Cardiac muscle cell (in vitro differentiated cells and primary cell): ENCODE data around the gene FAM78B. TPM values are rescaled to one million over a fixed set of nuclear protein-coding genes. Genes with fewer than 3 reads are reported as not detected.
A peak's percentile ranks its signal among the peaks of the same experiment; 100 is the strongest.

Experiments
- DNase-seq, 2 donors: peaks; one replicate each; pipeline versions ENCODE4 v3.0.0 to v3.0.0-alpha.2; 2010 to 2017; ENCODE audit warnings: low read depth in 1 of 2, low spot score in 1 of 2
- H3K27ac ChIP-seq: fragments of 200-600 bp; sonication (generic); 2 replicates; pipeline ENCODE4 v1.5.1; 2016
- H3K27me3 ChIP-seq: fragments of 200-600 bp; sonication (generic); 2 replicates; pipeline ENCODE4 v1.6.0; 2016; ENCODE audit warnings: control low read depth
- H3K36me3 ChIP-seq: fragments of 200-600 bp; sonication (generic); 2 replicates; pipeline ENCODE4 v1.5.1; 2016; ENCODE audit warnings: control low read depth
- H3K4me1 ChIP-seq: fragments of 200-600 bp; sonication (generic); 2 replicates; pipeline ENCODE4 v1.8.1; 2017; ENCODE audit warnings: low read depth, mild to moderate bottlenecking, mixed run types
- H3K4me3 ChIP-seq: fragments of 200-600 bp; sonication (generic); 2 replicates; pipeline ENCODE4 v1.5.1; 2016; ENCODE audit warnings: mild to moderate bottlenecking
- H3K9me3 ChIP-seq: fragments of 200-600 bp; sonication (generic); 2 replicates; pipeline ENCODE4 v1.5.1; 2017; ENCODE audit warnings: low read depth, mild to moderate bottlenecking, control low read depth
- CTCF ChIP-seq: IDR thresholded peaks from 2 replicates; pipeline ENCODE4 v1.5.1; 2012; ENCODE audit warnings: low read depth, mild to moderate bottlenecking, low read length
- polyA plus RNA-seq: library from polyadenylated mRNA; unstranded; fragments of >200 nt; fragmentation: Nextera tagmentation; extraction: Ambion mirVana; gene quantifications from 2 replicates; pipeline ENCODE4 v1.2.1, GENCODE V29; 2016
- total RNA-seq: library from RNA; depleted of rRNA; stranded (reverse); fragments of >200 nt; gene quantifications from 2 replicates; pipeline ENCODE4 v1.2.3, GENCODE V29; 2016

The FAM78B gene
- total and polyA plus RNA-seq, 2 experiments from 2014 or later, result 0.06 to 0.57 TPM

GRCh38 chr1:166084613-166085012 is 82.2 kb downstream of the FAM78B start:
- no peak overlapping the region for H3K27ac ChIP-seq
- H3K36me3 ChIP-seq, result no peaks in the 10 kb centered on the region
- DNase-seq, result no peak
- no peaks in the 10 kb centered on the region for H3K27me3 ChIP-seq
- TF ChIP-seq CTCF, result no peak
- H3K9me3 ChIP-seq, result no peaks in the 10 kb centered on the region
- H3K4me1 ChIP-seq, result no peaks in the 10 kb centered on the region
- no peak overlapping the region for H3K4me3 ChIP-seq

DNA sequence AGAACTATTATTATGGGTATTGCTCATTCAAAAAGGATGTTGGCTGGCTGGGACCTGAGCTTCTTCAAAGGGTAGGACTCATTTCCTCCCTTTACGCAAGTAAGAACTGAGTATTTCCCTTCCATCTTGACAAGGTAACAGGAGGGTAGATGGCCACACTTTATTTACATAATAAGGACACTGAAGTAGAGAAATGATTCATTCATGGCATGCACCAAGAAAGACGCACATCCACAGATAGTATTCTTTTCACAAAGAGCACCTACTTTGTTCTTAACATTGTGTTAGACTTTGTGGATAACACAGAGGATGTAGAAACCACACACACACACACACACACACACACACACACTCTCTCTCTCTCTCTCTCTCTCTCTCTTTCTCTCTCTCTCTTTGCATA is 82.9 kb downstream of the FAM78B start:
- Histone ChIP-seq H3K27me3 (no peaks in the 10 kb centered on the region), H3K4me3 (no peak overlapping the region), H3K4me1 (no peaks in the 10 kb centered on the region), H3K27ac (no peak overlapping the region), H3K36me3 (no peaks in the 10 kb centered on the region), H3K9me3 (no peaks in the 10 kb centered on the region)
- TF ChIP-seq CTCF, result no peak
- no peak for DNase-seq

DNA sequence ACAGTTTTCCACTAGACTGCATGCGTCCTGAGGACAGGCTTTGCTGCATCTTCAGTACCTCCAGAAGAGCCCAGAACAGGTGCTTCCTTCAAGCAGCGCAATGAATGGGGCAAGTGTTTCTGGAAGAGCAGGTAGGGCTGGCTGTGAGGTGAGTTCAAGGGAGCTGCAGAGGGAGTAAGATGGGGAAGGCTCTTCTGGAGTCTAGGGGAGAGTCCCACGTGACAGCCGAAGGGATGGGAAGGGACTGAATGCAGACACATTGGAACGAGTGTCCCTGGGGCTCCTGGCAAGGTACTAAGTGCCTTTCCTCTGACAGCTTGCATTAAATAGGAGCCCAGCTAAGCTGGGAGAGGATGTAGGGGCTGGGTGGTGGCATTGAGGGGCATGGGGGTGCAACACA is 84.2 kb downstream of the FAM78B start:
- H3K27ac ChIP-seq, result no peak overlapping the region
- H3K4me3 ChIP-seq, result no peak overlapping the region
- H3K9me3 ChIP-seq, result no peaks in the 10 kb centered on the region
- H3K4me1 ChIP-seq, result no peaks in the 10 kb centered on the region
- H3K27me3 ChIP-seq, result no peaks in the 10 kb centered on the region
- no peaks in the 10 kb centered on the region for H3K36me3 ChIP-seq
- no peak for DNase-seq
- TF ChIP-seq CTCF, result no peak

GRCh38 chr1:166080967-166081870 is 85.6 kb downstream of the FAM78B start:
- no peak for TF ChIP-seq CTCF
- Histone ChIP-seq H3K9me3 (no peaks in the 10 kb centered on the region), H3K4me3 (no peak overlapping the region), H3K36me3 (no peaks in the 10 kb centered on the region), H3K27me3 (no peaks in the 10 kb centered on the region), H3K4me1 (no peaks in the 10 kb centered on the region), H3K27ac (no peak overlapping the region)
- peak in 1 of 2 donors; percentile 3 for DNase-seq

DNA sequence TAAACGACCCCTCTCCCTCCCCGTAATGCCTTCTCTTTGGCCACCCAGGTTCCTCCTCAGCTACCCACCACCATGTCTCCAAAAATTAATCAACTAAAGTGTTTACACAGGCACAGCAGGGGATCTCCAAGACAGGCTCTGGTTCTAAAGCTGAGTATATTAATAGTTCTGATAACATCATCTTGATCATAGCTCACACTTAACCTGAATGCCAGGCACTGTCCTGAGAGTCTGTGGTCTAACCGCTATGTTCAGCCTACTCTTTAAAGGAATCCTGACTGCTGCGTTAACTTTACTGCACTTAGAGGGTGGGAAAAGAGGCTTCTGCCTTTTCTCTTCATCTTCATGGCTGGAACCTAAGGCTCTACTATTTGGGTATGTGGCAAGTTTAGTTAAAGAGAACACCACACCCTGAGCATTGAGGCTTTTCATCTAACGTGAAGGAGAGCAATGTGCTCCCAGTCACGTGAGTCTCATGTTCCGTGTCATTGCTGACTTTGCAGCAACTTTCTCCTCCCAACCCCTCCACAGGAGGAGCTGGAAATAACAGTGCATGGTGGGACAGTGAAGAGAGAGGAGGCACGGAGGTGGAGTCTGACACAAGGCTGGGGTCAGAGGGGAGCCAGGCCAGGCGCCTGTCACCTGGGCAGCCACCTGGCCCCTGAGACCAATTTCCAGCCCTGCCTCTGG is 86.4 kb downstream of the FAM78B start:
- TF ChIP-seq CTCF, result no peak
- Histone ChIP-seq H3K36me3 (no peaks in the 10 kb centered on the region), H3K4me3 (no peak overlapping the region), H3K4me1 (no peaks in the 10 kb centered on the region), H3K27me3 (no peaks in the 10 kb centered on the region), H3K27ac (no peak overlapping the region), H3K9me3 (no peaks in the 10 kb centered on the region)
- no peak for DNase-seq
